ENCODE data around the gene ZMIZ1. TPM values are rescaled to one million over a fixed set of nuclear protein-coding genes. Genes with fewer than 3 reads are reported as not detected.

Gene ZMIZ1
- total RNA-seq, 4 donors from 2014 or later = 65.5 to 88.2 (median 69.3) TPM

GRCh38 chr10:79252971-79253370 is 184.2 kb downstream of the ZMIZ1 start:
- WGBS, 2 donors = 85% methylated on average over 4 of the region's 4 CpGs
- H3K4me3 ChIP-seq = no peak overlapping the region
- H3K27ac ChIP-seq = no peak overlapping the region
- peaks cover 0 to 17% (median 0%) of the 10 kb centered on the region in 3 donors for H3K36me3 ChIP-seq
- no peaks in the 10 kb centered on the region for H3K9me3 ChIP-seq
- H3K27me3 ChIP-seq = no peaks in the 10 kb centered on the region
- no peak for DNase-seq (ENCODE audit: low spot score in 2 of 2)
- TF ChIP-seq CTCF (IDR thresholded peaks at IDR 0.05) (no peak), POLR2A (IDR thresholded peaks at IDR 0.05) (no peak), EP300 (IDR thresholded peaks at IDR 0.05) (no peak)
- H3K4me1 ChIP-seq = peaks cover 0 to 79% (median 45%) of the 10 kb centered on the region in 4 donors

GRCh38 chr10:79253704-79254103 is 184.9 kb downstream of the ZMIZ1 start:
- Histone ChIP-seq H3K27me3 (no peaks in the 10 kb centered on the region), H3K9me3 (no peaks in the 10 kb centered on the region), H3K4me1 (peaks cover 0 to 79% (median 38%) of the 10 kb centered on the region in 4 donors), H3K4me3 (no peak overlapping the region), H3K27ac (no peak overlapping the region), H3K36me3 (peaks cover 0 to 20% (median 0%) of the 10 kb centered on the region in 3 donors)
- 60 to 76% methylated on average over 2 to 3 of the region's 3 CpGs for WGBS, 2 donors
- no peak for DNase-seq (ENCODE audit: low spot score in 2 of 2)
- no peak for TF ChIP-seq POLR2A (IDR thresholded peaks at IDR 0.05)

GRCh38 chr10:79254333-79255006 is 185.7 kb downstream of the ZMIZ1 start:
- H3K27me3 ChIP-seq = no peaks in the 10 kb centered on the region
- H3K4me3 ChIP-seq = no peak overlapping the region
- H3K4me1 ChIP-seq = peaks cover 0 to 79% (median 30%) of the 10 kb centered on the region in 4 donors
- no peak for DNase-seq (ENCODE audit: low spot score in 2 of 2)
- WGBS, 2 donors = 74 to 79% methylated on average over 16 to 18 of the region's 18 CpGs
- TF ChIP-seq POLR2A (IDR thresholded peaks at IDR 0.05) (no peak), EP300 (IDR thresholded peaks at IDR 0.05) (no peak), CTCF (IDR thresholded peaks at IDR 0.05) (no peak)
- H3K9me3 ChIP-seq = no peaks in the 10 kb centered on the region
- H3K36me3 ChIP-seq = peaks cover 0 to 20% (median 0%) of the 10 kb centered on the region in 3 donors
- H3K27ac ChIP-seq = peak overlapping the region in 1 of 4 donors; percentile 8

- Histone ChIP-seq H3K4me1 (peaks cover 0 to 78% (median 25%) of the 10 kb centered on the region in 4 donors), H3K4me3 (no peak overlapping the region), H3K27me3 (no peaks in the 10 kb centered on the region), H3K9me3 (no peaks in the 10 kb centered on the region), H3K36me3 (peaks cover 0 to 20% (median 0%) of the 10 kb centered on the region in 3 donors), H3K27ac (no peak overlapping the region)
- no peak for DNase-seq (ENCODE audit: low spot score in 2 of 2)
- 86 to 93% methylated on average over 5 to 9 of the region's 10 CpGs for WGBS, 2 donors
- TF ChIP-seq EP300 (IDR thresholded peaks at IDR 0.05) (no peak), CTCF (IDR thresholded peaks at IDR 0.05) (no peak), POLR2A (IDR thresholded peaks at IDR 0.05) (no peak)
Measured at GRCh38 chr10:79255007-79255507, 186.3 kb downstream of the ZMIZ1 start.

DNA sequence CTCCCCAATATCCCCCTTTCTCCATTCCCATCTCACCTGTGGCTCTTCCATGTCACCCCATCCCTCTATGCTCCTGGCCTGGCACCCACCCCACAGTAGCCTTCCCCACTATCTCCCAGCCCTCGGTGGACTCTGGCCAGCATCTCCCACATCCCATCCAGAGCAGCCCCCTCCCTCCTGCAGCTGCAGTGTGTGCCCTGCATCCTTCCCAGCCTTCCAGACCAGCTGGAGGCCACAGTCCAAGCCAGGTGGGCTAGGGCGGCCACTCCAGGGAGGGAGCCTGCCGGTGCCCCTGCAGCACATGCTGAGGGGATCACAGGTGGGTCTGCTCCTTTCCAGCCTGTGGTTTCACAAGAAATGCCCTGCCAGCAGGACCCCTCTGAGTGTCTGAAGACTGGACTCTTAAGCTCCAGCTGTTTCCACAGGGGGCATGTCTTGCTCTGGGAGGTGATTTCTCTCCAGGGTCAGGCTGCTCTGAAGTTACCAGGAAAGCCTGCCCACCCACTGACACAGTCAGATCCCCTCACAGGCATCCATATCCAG is 187.6 kb downstream of the ZMIZ1 start:
- H3K4me3 ChIP-seq = no peak overlapping the region
- no peaks in the 10 kb centered on the region for H3K9me3 ChIP-seq
- peaks cover 0 to 20% (median 0%) of the 10 kb centered on the region in 3 donors for H3K36me3 ChIP-seq
- no peaks in the 10 kb centered on the region for H3K27me3 ChIP-seq
- DNase-seq (ENCODE audit: low spot score in 2 of 2) = no peak
- peaks cover 0 to 77% (median 26%) of the 10 kb centered on the region in 4 donors for H3K4me1 ChIP-seq
- 84 to 94% methylated on average over 3 of the region's 3 CpGs for WGBS, 2 donors
- no peak overlapping the region for H3K27ac ChIP-seq
- TF ChIP-seq EP300 (IDR thresholded peaks at IDR 0.05) (no peak), CTCF (IDR thresholded peaks at IDR 0.05) (no peak), POLR2A (IDR thresholded peaks at IDR 0.05) (no peak)
